ENCODE measurements around the gene NOS1AP.

The NOS1AP gene

DNA sequence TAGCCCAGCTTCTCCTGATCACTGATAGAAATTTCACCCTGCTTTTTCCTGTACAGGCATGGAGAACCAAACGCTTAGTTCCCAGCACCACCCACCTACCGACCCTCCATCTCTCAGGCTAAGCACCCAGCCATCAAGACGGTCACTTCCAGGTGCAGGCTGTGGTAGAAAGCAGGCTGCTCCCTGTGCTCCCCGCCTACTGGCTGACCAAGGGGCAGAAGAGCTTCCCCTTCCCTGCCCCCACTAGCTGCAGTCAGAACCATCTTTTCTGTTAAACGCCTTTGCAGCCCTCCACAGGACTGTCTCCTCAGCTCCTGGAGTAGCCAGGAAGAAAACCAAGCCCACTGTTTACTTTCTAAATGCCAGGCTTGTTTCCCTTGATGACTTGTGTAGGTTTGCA is 284.2 kb downstream of the NOS1AP start:
- no peak overlapping the region for H3K4me3 ChIP-seq (ENCODE audit: low read length)
- TF ChIP-seq, protein P1, sequence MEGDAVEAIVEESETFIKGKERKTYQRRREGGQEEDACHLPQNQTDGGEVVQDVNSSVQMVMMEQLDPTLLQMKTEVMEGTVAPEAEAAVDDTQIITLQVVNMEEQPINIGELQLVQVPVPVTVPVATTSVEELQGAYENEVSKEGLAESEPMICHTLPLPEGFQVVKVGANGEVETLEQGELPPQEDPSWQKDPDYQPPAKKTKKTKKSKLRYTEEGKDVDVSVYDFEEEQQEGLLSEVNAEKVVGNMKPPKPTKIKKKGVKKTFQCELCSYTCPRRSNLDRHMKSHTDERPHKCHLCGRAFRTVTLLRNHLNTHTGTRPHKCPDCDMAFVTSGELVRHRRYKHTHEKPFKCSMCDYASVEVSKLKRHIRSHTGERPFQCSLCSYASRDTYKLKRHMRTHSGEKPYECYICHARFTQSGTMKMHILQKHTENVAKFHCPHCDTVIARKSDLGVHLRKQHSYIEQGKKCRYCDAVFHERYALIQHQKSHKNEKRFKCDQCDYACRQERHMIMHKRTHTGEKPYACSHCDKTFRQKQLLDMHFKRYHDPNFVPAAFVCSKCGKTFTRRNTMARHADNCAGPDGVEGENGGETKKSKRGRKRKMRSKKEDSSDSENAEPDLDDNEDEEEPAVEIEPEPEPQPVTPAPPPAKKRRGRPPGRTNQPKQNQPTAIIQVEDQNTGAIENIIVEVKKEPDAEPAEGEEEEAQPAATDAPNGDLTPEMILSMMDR (IDR thresholded peaks at IDR 0.05; ENCODE audit: insufficient read depth, low read depth, low read length, missing control alignments) = no peak
- no peak for DNase-seq (ENCODE audit: low read depth)

DNA sequence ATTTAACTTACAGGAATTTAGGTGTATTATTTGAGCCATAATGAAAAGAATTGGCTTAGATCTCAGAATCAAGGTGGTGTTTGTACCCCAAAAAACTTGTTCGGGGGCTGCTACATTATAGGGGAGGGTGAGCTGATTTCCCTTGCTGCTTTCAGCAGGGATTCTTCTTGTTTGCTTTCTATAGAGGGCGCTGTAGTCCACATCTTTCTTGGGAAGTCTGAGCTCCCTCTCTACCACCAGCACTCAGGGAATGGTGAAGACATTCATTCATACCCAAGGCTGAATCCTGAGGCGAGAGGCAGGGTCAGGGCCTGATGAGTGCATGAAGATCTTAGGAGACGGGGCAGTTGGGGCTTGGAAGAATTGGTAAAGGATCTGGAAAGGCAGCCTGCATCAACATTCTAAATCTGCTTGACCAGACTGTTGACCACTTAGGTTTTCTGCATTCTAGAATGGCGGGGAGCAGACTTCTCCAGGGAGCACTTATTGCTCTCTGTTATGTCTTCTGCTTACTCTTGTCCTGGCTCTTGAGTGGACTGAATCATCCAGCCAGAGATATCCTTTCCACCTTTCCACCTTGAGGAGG is 288.3 kb downstream of the NOS1AP start:
- peak; percentile 61 for DNase-seq (ENCODE audit: low read depth)
- TF ChIP-seq, protein P1 (IDR thresholded peaks at IDR 0.05; ENCODE audit: insufficient read depth, low read depth, low read length, missing control alignments) = peak; percentile 57
- H3K4me3 ChIP-seq (ENCODE audit: low read length) = no peak overlapping the region

- DNase-seq (ENCODE audit: low read depth) = no peak
- TF ChIP-seq, protein P1 (IDR thresholded peaks at IDR 0.05; ENCODE audit: insufficient read depth, low read depth, low read length, missing control alignments) = no peak
- no peak overlapping the region for H3K4me3 ChIP-seq (ENCODE audit: low read length)
These were observed 289.4 kb downstream of the NOS1AP start for GRCh38 chr1:162358928-162359327.

DNA sequence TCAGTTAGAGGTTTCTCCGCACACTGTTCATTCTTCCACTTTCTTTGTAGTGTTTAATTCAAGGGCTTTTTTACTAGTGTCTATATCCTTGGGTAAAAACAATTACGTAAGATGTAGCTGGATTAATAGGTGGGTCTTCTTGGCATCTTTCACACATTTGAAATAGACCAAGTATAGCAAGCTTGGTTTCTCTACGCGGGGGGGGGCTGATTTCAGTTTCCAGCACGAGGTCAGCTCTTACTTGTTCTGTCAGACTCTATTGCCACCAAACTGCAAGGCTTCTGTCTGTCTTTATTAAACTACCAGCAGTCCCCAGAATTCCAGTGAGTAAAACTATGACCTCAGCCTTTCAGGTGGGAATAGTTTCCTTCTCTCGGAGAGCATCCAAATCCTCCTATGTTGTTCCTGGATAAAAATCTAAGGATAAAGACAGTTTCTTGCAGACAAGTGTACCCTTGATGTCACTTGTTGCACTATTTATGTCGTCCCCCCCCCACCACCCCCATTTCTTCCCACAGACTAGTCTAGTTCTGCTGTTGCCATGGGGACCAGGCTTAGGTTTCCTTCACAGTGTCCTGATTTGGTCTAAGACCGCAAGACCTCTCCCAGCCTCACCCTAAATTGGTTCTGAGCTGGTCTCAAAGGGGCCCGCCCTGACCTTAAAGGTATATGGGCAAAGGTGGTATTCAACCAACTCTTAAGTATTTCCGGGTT is 290.2 kb downstream of the NOS1AP start:
- TF ChIP-seq, protein P1 (IDR thresholded peaks at IDR 0.05; ENCODE audit: insufficient read depth, low read depth, low read length, missing control alignments) = no peak
- DNase-seq (ENCODE audit: low read depth) = no peak
- no peak overlapping the region for H3K4me3 ChIP-seq (ENCODE audit: low read length)

DNA sequence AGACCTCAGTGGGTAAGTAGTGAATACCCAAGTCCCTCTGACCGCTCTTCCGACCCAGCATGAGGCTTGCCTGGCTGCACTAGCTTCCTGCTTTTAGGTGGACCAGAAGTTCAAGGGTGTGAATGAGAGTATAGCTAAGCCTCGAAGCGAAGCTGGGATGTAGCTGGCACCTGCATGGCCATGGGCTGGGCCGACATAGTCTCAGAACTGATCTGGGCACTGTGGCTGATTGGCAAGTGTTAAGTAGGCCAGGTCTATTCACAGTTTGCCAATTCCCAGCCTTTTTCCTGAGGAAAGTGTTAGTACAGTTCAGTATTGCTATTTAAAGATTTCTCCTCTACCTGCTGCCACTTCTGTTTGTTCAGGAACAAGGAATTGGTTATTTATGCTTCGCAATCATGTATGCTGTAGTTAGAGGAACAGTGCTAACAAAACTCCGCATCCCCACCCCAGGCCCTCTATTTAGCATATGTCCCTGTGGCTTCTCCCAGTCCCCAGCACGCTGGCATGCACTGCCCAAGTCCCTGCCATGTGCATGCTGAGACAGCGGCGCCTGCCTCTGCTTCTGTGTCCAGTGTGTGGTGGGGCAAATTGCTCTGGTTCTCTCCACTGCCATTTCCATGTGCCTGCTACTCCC is 290.9 kb downstream of the NOS1AP start:
- no peak overlapping the region for H3K4me3 ChIP-seq (ENCODE audit: low read length)
- DNase-seq (ENCODE audit: low read depth) = no peak
- TF ChIP-seq, protein P1 (IDR thresholded peaks at IDR 0.05; ENCODE audit: insufficient read depth, low read depth, low read length, missing control alignments) = no peak

DNA sequence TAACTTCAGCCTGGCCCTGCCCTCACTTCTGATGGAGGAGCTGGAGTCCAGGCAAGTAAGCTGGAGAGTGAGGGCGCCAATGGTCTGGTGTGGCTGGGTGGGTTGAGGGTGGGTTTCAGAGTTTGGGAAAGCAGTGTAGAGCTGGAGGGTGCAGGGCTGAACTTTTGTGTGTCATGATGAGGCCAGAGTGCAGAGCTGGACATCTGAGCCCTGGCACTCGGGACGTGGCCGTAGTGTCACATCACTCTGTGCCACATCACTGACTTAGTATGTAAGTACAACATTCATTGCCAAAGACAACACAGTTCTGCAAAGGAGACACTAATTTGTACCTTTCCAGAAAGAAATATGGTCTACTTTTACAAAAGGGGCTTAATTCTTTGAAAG is 291.4 kb downstream of the NOS1AP start:
- TF ChIP-seq, protein P1 (IDR thresholded peaks at IDR 0.05; ENCODE audit: insufficient read depth, low read depth, low read length, missing control alignments) = no peak
- no peak for DNase-seq (ENCODE audit: low read depth)

More for the DNA sequence above, 291.4 kb downstream of the NOS1AP start:
- no peak overlapping the region for H3K4me3 ChIP-seq (ENCODE audit: low read length)

Measured in epithelial cell of esophagus (primary cell).